Neural cell (in vitro differentiated cells): ENCODE measurements around the gene LMO4.

Experiments used
- CTCF ChIP-seq: fragments of 450-650 bp; IDR thresholded peaks from 2 replicates; pipeline ENCODE4 v1.5.1; 2014; ENCODE audit warnings: antibody characterized with exemption, mild to moderate bottlenecking, moderate library complexity; ENCODE audit not compliant: poor library complexity, severe bottlenecking
- POLR2AphosphoS5 ChIP-seq: IDR thresholded peaks from 2 replicates; pipeline ENCODE4 v1.6.1; 2012
- REST ChIP-seq: IDR thresholded peaks from 2 replicates; pipeline ENCODE4 v1.6.1; 2012; ENCODE audit warnings: borderline replicate concordance
- TAF1 ChIP-seq: IDR thresholded peaks from 2 replicates; pipeline ENCODE4 v1.6.1; 2012; ENCODE audit warnings: low read depth

GRCh38 chr1:87337606-87338005 lies 8.9 kb downstream of the LMO4 start:
- TF ChIP-seq CTCF (no peak), REST (no peak), TAF1 (no peak), POLR2AphosphoS5 (no peak)
